Stomach (tissue), 9 donors: ENCODE data around the gene EREG. TPM values are rescaled to one million over a fixed set of nuclear protein-coding genes. Genes with fewer than 3 reads are reported as not detected.
"Not testable (repeated sequence)": the region's sequence is repeated elsewhere in the genome, so short reads cannot be mapped to it uniquely, and the experiment has no call there.

Experiments
- DNase-seq, 2 donors: peaks; one replicate each; pipeline versions ENCODE4 v3.0.0 to v3.0.0-alpha.2; 2013 to 2019
- H3K27ac ChIP-seq, 5 donors: fragments of 200-600 bp in 4 of 5; sonication (generic) in 4 of 5; one replicate each; pipeline ENCODE4 v1.5.1; 2013 to 2019; ENCODE audit warnings: mild to moderate bottlenecking in 1 of 5, moderate library complexity in 1 of 5
- H3K27me3 ChIP-seq, 3 donors: fragments of 200-600 bp; sonication (generic); one replicate each; pipeline ENCODE4 v1.5.1; 2017 to 2019; ENCODE audit warnings: mixed run types in 1 of 3
- H3K36me3 ChIP-seq, 4 donors: fragments of 200-600 bp; sonication (generic); 1 replicate in 3 of 4; 2 replicates in 1 of 4; pipeline ENCODE4 v1.5.1; 2016 to 2019
- H3K4me1 ChIP-seq, 4 donors: fragments of 200-600 bp; sonication (generic); one replicate each; pipeline ENCODE4 v1.5.1; 2016 to 2019
- H3K4me3 ChIP-seq, 4 donors: fragments of 200-600 bp; sonication (generic) in 3 of 4; one replicate each; pipeline ENCODE4 v1.5.1; 2016 to 2019; ENCODE audit warnings: mild to moderate bottlenecking in 1 of 4
- H3K9me3 ChIP-seq, 4 donors: fragments of 200-600 bp; sonication (generic); one replicate each; pipeline ENCODE4 v1.5.1; 2016 to 2019
- CTCF ChIP-seq, 7 experiments: fragments of 450-650 bp in 4 of 7; fragments of 200-600 bp in 3 of 7; sonication (generic) in 3 of 7; IDR thresholded peaks; one replicate each; pipeline ENCODE4 v1.5.1; 2016 to 2019; ENCODE audit warnings: antibody characterized with exemption in 7 of 7, control low read depth in 2 of 7, mild to moderate bottlenecking in 1 of 7
- EP300 ChIP-seq: sonication (generic); formaldehyde crosslinking; IDR thresholded peaks from one replicate; pipeline ENCODE4 v1.6.1; 2017; ENCODE audit warnings: antibody characterized with exemption
- POLR2A ChIP-seq, 4 donors: fragments of 450-650 bp; IDR thresholded peaks; one replicate each; pipeline ENCODE4 v1.6.1; 2016; ENCODE audit warnings: antibody characterized with exemption in 4 of 4, control low read depth in 2 of 4, mild to moderate bottlenecking in 1 of 4, moderate library complexity in 1 of 4
- POLR2AphosphoS5 ChIP-seq, 3 donors: sonication (generic); formaldehyde crosslinking; IDR thresholded peaks; one replicate each; pipeline ENCODE4 v1.6.1; 2016; ENCODE audit warnings: antibody characterized with exemption in 3 of 3
- WGBS, 5 donors: extraction: QIAGEN DNeasy Blood & Tissue Kit in 3 of 5; methylation state at CpG; one replicate each; pipeline versions ENCODE4 v1.1.5 to v1.1.7; 2013 to 2018; 5-methylcytosine and 5-hydroxymethylcytosine counted together
- intact Hi-C: fragments of 100-400 bp; cut with DNase I; formaldehyde crosslinking; loops from one replicate; pipeline ENCODE4 v1.15.1; 2023; ENCODE audit warnings: low total_unique reads
- polyA plus RNA-seq, 3 donors: library from polyadenylated mRNA; stranded (reverse); fragments of 200-250 nt; gene quantifications; one replicate each; pipeline ENCODE4 v1.2.3, GENCODE V29; 2013
- total RNA-seq, 5 donors: library from RNA; depleted of rRNA; stranded (reverse); fragments of >200 nt; gene quantifications; one replicate each; pipeline versions ENCODE4 v1.1.0 to v1.2.3, GENCODE V29; 2014 to 2016
- donor health status: healthy with polysubstance abuse.
- donor health status: Bipolar disorder and iron deficiency.
- donor health status: healthy.

EREG gene
- total and polyA plus RNA-seq, 8 donors: 0.62 to 1.8 (median 0.73) TPM; not detected in 5

- H3K27ac ChIP-seq: no peak overlapping the region
- H3K4me1 ChIP-seq: no peaks in the 10 kb centered on the region
- DNase-seq: no peak
- H3K27me3 ChIP-seq: no peaks in the 10 kb centered on the region
- no peak overlapping the region for H3K4me3 ChIP-seq
- intact Hi-C loops: no loop called here
- TF ChIP-seq EP300 (no peak), CTCF (IDR thresholded peaks at IDR 0.05) (no peak), POLR2AphosphoS5 (IDR thresholded peaks at IDR 0.05) (no peak), POLR2A (IDR thresholded peaks at IDR 0.05) (no peak)
- H3K36me3 ChIP-seq: no peaks in the 10 kb centered on the region
- peaks cover 9 to 20% (median 12%) of the 10 kb centered on the region in 4 donors for H3K9me3 ChIP-seq
These were observed 25.4 kb upstream of the EREG start for GRCh38 chr4:74339501-74339900.

GRCh38 chr4:74340421-74340820 is 24.5 kb upstream of the EREG start:
- intact Hi-C loops, H3K27ac ChIP-seq, H3K36me3 ChIP-seq, DNase-seq, H3K27me3 ChIP-seq, H3K4me1 ChIP-seq, H3K4me3 ChIP-seq: not testable (repeated sequence)
- H3K9me3 ChIP-seq: peaks cover 9 to 22% (median 18%) of the 10 kb centered on the region in 4 donors

GRCh38 chr4:74344031-74344430 is 20.9 kb upstream of the EREG start:
- TF ChIP-seq CTCF (IDR thresholded peaks at IDR 0.05) (no peak), POLR2A (IDR thresholded peaks at IDR 0.05) (no peak), POLR2AphosphoS5 (IDR thresholded peaks at IDR 0.05) (no peak), EP300 (no peak)
- H3K9me3 ChIP-seq: peaks cover 9 to 23% (median 18%) of the 10 kb centered on the region in 4 donors
- WGBS, 5 donors: 26 to 100% (median 70%) methylated on average over 1 of the region's 1 CpG
- H3K27me3 ChIP-seq: no peaks in the 10 kb centered on the region
- no peaks in the 10 kb centered on the region for H3K4me1 ChIP-seq
- intact Hi-C loops: no loop called here
- H3K36me3 ChIP-seq: no peaks in the 10 kb centered on the region
- no peak overlapping the region for H3K27ac ChIP-seq
- DNase-seq: no peak
- H3K4me3 ChIP-seq: no peak overlapping the region

- H3K4me1 ChIP-seq: no peaks in the 10 kb centered on the region
- no peaks in the 10 kb centered on the region for H3K36me3 ChIP-seq
- no peak for DNase-seq
- 19 to 39% (median 32%) methylated on average over 4 of the region's 4 CpGs for WGBS, 5 donors
- intact Hi-C loops: no loop called here
- no peaks in the 10 kb centered on the region for H3K9me3 ChIP-seq
- H3K27ac ChIP-seq: no peak overlapping the region
- H3K27me3 ChIP-seq: no peaks in the 10 kb centered on the region
- H3K4me3 ChIP-seq: no peak overlapping the region
- TF ChIP-seq POLR2AphosphoS5 (IDR thresholded peaks at IDR 0.05) (no peak), EP300 (no peak), POLR2A (IDR thresholded peaks at IDR 0.05) (no peak), CTCF (IDR thresholded peaks at IDR 0.05) (no peak)
These were observed 11.1 kb upstream of the EREG start for GRCh38 chr4:74353858-74354257.

GRCh38 chr4:74357965-74358364 is 7.0 kb upstream of the EREG start:
- 50 to 76% (median 67%) methylated on average over 1 of the region's 1 CpG for WGBS, 5 donors
- intact Hi-C loops: no loop called here
- H3K36me3 ChIP-seq: no peaks in the 10 kb centered on the region
- DNase-seq: no peak
- no peaks in the 10 kb centered on the region for H3K4me1 ChIP-seq
- no peaks in the 10 kb centered on the region for H3K27me3 ChIP-seq
- H3K4me3 ChIP-seq: no peak overlapping the region
- TF ChIP-seq CTCF (IDR thresholded peaks at IDR 0.05) (no peak), EP300 (no peak), POLR2A (IDR thresholded peaks at IDR 0.05) (no peak), POLR2AphosphoS5 (IDR thresholded peaks at IDR 0.05) (no peak)
- H3K9me3 ChIP-seq: no peaks in the 10 kb centered on the region
- H3K27ac ChIP-seq: no peak overlapping the region
